CD4-positive, CD25-positive, alpha-beta regulatory T cell (primary cell): ENCODE results near the gene DLK1. TPM values are rescaled to one million over a fixed set of nuclear protein-coding genes. Genes with fewer than 3 reads are reported as not detected.

Experiments used
- ATAC-seq, 2 donors: fragments of 150-1000 bp; cut with Tn5 transposase; one replicate each; pipeline ENCODE4 v1.10.0; 2021; ENCODE audit warnings: low read depth in 2 of 2, moderate number of reproducible peaks in 2 of 2, moderate library complexity in 1 of 2
- DNase-seq, 3 donors: peaks; one replicate each; pipeline versions ENCODE4 v3.0.0 to v3.0.0-alpha.2; 2012 to 2022; ENCODE audit warnings: mixed read lengths in 1 of 3
- H3K27ac ChIP-seq: one replicate; pipeline ENCODE4 v1.7.0; 2013; ENCODE audit warnings: mild to moderate bottlenecking, low read length; ENCODE audit not compliant: insufficient read depth, poor library complexity, severe bottlenecking
- H3K27me3 ChIP-seq: one replicate; pipeline ENCODE4 v1.7.0; 2013; ENCODE audit warnings: low read length; ENCODE audit not compliant: control insufficient read depth, insufficient read depth
- H3K36me3 ChIP-seq: one replicate; pipeline ENCODE4 v1.7.0; 2013; ENCODE audit warnings: mild to moderate bottlenecking, low read length, moderate library complexity; ENCODE audit not compliant: control insufficient read depth, insufficient read depth
- H3K4me1 ChIP-seq: 2 replicates; pipeline ENCODE4 v1.7.0; 2013; ENCODE audit warnings: mild to moderate bottlenecking, low read length; ENCODE audit not compliant: insufficient read depth, control insufficient read depth, poor library complexity, severe bottlenecking
- H3K4me3 ChIP-seq: one replicate; pipeline ENCODE4 v1.7.0; 2013; ENCODE audit warnings: low read depth, mild to moderate bottlenecking, low read length, moderate library complexity
- H3K9me3 ChIP-seq, 2 experiments: 1 replicate in 1 of 2; 2 replicates in 1 of 2; pipeline ENCODE4 v1.7.0; 2013; ENCODE audit warnings: low read length in 2 of 2, mild to moderate bottlenecking in 1 of 2, moderate library complexity in 1 of 2; ENCODE audit not compliant: control insufficient read depth in 2 of 2
- H3K27ac Mint-ChIP-seq, 3 donors: one replicate each; pipeline ENCODE4 v1.8.0; 2020 to 2022; ENCODE audit warnings: mild to moderate bottlenecking in 3 of 3, mixed read lengths in 3 of 3, moderate library complexity in 2 of 3
- H3K27me3 Mint-ChIP-seq: one replicate; pipeline ENCODE4 v1.8.0; 2022; ENCODE audit warnings: mild to moderate bottlenecking, mixed read lengths
- H3K36me3 Mint-ChIP-seq: one replicate; pipeline ENCODE4 v1.8.0; 2020; ENCODE audit warnings: mixed read lengths
- H3K4me1 Mint-ChIP-seq, 4 donors: one replicate each; pipeline ENCODE4 v1.8.0; 2020 to 2022; ENCODE audit warnings: mixed read lengths in 4 of 4, mild to moderate bottlenecking in 1 of 4
- H3K4me3 Mint-ChIP-seq, 4 donors: one replicate each; pipeline ENCODE4 v1.8.0; 2020 to 2022; ENCODE audit warnings: mild to moderate bottlenecking in 4 of 4, mixed read lengths in 4 of 4, moderate library complexity in 3 of 4
- H3K9me3 Mint-ChIP-seq, 7 donors: one replicate each; pipeline ENCODE4 v1.8.0; 2020 to 2022; ENCODE audit warnings: mixed read lengths in 7 of 7, mild to moderate bottlenecking in 3 of 7, moderate library complexity in 2 of 7
- polyA plus RNA-seq, 4 donors: library from polyadenylated mRNA; unstranded; fragments of 300-500 nt; fragmentation: Illumina TruSeq; gene quantifications; one replicate each; pipeline ENCODE4 v1.2.3, GENCODE V29; 2021
- total RNA-seq: library from RNA; stranded (reverse); gene quantifications from one replicate; pipeline ENCODE4 v1.2.3, GENCODE V29; 2022

The DLK1 gene
- total and polyA plus RNA-seq, 5 donors from 2014 or later: not detected

DNA sequence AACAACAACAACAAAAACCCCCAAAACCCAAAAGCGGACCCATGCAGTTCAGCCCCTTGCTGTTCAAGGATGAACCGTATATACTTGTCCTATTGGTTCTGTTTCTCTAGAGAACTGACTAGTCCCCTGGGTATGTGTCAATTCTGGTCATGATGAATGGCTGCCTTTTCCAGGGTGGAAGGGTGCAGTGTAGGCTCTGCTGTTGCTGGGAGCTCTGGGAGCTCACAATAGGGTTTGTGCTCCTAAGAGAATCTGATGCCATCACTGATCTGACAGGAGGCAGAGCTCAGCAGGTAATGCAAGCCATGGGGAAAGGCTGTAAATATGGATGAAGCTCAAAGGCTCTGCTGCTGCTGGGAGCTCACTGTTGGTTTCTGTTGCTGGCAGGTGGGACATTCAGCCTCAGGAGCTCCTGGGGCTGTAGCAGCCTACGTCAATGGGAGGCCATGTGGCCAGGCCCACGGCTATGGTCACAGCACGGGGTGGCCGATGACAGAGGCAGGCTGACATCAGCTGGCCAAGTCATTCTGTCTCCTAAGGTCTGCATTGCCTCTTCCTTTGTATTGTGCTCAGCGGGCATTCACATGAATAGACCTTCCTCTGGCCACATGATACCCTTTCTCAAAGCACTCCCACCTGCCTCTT is 37.9 kb downstream of the DLK1 start:
- DNase-seq (no peak), ATAC-seq (no peak)
- H3K27ac Mint-ChIP-seq: no peak overlapping the region
- H3K4me1 Mint-ChIP-seq: no peaks in the 10 kb centered on the region
- H3K9me3 ChIP-seq: no peaks in the 10 kb centered on the region
- no peak overlapping the region for H3K4me3 ChIP-seq
- peaks cover 5% of the 10 kb centered on the region for H3K27me3 Mint-ChIP-seq
- no peaks in the 10 kb centered on the region for H3K9me3 Mint-ChIP-seq
- no peaks in the 10 kb centered on the region for H3K27me3 ChIP-seq
- no peaks in the 10 kb centered on the region for H3K4me1 ChIP-seq
- no peaks in the 10 kb centered on the region for H3K36me3 Mint-ChIP-seq
- H3K36me3 ChIP-seq: no peaks in the 10 kb centered on the region
- H3K4me3 Mint-ChIP-seq: no peak overlapping the region
- no peak overlapping the region for H3K27ac ChIP-seq

DNA sequence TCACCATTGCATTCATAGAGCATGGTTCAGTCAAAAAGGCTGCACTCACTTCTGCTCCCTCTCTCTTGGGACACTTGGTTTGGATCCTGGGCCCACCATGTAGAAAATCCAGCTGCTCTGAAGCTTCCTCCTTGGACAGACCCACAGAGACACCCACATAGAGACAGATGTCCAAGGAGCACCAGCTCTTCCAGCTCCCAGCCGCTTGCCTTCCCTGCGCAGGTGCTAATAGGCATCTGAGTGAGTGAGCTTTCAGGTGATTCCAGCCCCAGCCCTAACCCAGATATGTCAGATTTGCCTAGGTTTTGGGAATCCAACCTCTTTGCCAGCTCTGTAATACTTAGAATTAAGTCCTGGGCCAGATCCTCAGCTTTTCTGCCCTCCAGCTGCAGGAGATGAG is 38.6 kb downstream of the DLK1 start:
- no peaks in the 10 kb centered on the region for H3K27me3 ChIP-seq
- no peak overlapping the region for H3K4me3 ChIP-seq
- no peaks in the 10 kb centered on the region for H3K9me3 ChIP-seq
- no peaks in the 10 kb centered on the region for H3K36me3 ChIP-seq
- H3K27ac Mint-ChIP-seq: no peak overlapping the region
- DNase-seq (no peak), ATAC-seq (no peak)
- peaks cover 5% of the 10 kb centered on the region for H3K27me3 Mint-ChIP-seq
- no peaks in the 10 kb centered on the region for H3K4me1 Mint-ChIP-seq
- no peak overlapping the region for H3K4me3 Mint-ChIP-seq
- no peak overlapping the region for H3K27ac ChIP-seq
- no peaks in the 10 kb centered on the region for H3K36me3 Mint-ChIP-seq
- H3K4me1 ChIP-seq: no peaks in the 10 kb centered on the region
- H3K9me3 Mint-ChIP-seq: no peaks in the 10 kb centered on the region

DNA sequence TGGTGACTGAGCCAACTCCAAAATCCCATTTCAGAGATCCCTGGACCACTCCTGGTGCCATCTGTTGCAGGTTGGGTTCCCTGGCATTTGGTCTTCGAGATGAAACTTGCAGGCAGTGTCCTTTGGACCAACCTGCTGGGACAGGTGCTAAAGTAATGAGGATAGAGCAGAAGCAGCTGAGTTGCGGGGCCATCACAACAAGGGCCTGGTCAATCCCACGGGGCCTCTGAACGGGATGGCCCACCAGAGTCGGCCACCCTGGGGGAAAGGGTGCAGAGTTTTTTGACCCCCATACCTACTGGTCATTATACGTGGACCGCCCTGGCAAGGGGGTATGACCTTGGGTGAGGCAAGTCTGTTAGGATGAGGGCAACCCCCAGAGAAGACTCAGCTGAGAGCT is 39.3 kb downstream of the DLK1 start:
- Histone ChIP-seq H3K4me3 (no peak overlapping the region), H3K36me3 (no peaks in the 10 kb centered on the region), H3K9me3 (no peaks in the 10 kb centered on the region), H3K27ac (no peak overlapping the region), H3K27me3 (no peaks in the 10 kb centered on the region), H3K4me1 (no peaks in the 10 kb centered on the region)
- no peaks in the 10 kb centered on the region for H3K36me3 Mint-ChIP-seq
- H3K27ac Mint-ChIP-seq: no peak overlapping the region
- H3K9me3 Mint-ChIP-seq: peaks cover 0 to 2% (median 0%) of the 10 kb centered on the region in 7 donors
- no peaks in the 10 kb centered on the region for H3K4me1 Mint-ChIP-seq
- no peak overlapping the region for H3K4me3 Mint-ChIP-seq
- no peak for ATAC-seq
- peaks cover 5% of the 10 kb centered on the region for H3K27me3 Mint-ChIP-seq
- no peak for DNase-seq

DNA sequence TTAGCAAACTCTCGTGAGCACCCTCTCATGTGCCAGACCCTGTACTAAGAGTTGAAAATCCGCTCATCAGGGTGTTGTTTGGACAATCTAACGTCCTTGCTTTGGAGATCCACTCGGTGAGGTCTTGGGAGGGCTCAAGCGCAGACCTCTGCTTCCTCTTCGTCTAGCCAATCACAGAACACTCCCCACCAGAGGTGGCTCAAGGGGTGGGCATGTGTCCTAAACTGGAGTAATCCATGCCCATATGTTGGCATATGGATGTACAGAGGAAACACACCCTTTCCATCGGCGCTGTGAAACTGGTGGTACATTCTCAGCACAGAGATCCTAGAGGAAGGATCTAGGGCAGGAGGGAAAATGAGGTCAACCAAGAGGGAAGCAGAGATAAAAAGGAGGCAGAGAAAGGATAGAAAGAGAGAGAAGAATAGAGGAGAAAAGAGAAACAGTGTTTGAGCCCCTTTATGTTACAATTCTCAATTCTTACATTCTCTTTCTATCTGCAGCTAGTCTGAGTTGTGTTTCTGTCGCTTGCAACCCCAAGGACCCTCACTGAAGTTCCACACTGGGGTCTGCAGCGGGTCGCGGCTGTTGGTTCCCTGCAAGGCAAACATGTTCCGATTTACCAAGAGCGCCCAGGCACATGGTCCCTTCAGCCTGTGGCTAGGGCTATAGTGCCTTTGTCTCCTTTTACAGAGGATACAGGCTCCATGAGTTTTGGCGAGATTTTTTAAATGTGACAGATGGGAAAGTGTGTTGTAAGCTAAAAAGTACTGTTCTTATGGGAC is 40.5 kb downstream of the DLK1 start:
- no peak for ATAC-seq
- no peak overlapping the region for H3K4me3 Mint-ChIP-seq
- no peaks in the 10 kb centered on the region for H3K4me1 Mint-ChIP-seq
- H3K4me3 ChIP-seq: no peak overlapping the region
- H3K36me3 Mint-ChIP-seq: no peaks in the 10 kb centered on the region
- H3K27ac ChIP-seq: no peak overlapping the region
- no peak overlapping the region for H3K27ac Mint-ChIP-seq
- H3K36me3 ChIP-seq: no peaks in the 10 kb centered on the region
- peaks cover 0 to 2% (median 0%) of the 10 kb centered on the region in 7 donors for H3K9me3 Mint-ChIP-seq
- DNase-seq: no peak
- H3K27me3 Mint-ChIP-seq: peaks cover 5% of the 10 kb centered on the region
- H3K9me3 ChIP-seq: no peaks in the 10 kb centered on the region
- no peaks in the 10 kb centered on the region for H3K4me1 ChIP-seq
- H3K27me3 ChIP-seq: no peaks in the 10 kb centered on the region

DNA sequence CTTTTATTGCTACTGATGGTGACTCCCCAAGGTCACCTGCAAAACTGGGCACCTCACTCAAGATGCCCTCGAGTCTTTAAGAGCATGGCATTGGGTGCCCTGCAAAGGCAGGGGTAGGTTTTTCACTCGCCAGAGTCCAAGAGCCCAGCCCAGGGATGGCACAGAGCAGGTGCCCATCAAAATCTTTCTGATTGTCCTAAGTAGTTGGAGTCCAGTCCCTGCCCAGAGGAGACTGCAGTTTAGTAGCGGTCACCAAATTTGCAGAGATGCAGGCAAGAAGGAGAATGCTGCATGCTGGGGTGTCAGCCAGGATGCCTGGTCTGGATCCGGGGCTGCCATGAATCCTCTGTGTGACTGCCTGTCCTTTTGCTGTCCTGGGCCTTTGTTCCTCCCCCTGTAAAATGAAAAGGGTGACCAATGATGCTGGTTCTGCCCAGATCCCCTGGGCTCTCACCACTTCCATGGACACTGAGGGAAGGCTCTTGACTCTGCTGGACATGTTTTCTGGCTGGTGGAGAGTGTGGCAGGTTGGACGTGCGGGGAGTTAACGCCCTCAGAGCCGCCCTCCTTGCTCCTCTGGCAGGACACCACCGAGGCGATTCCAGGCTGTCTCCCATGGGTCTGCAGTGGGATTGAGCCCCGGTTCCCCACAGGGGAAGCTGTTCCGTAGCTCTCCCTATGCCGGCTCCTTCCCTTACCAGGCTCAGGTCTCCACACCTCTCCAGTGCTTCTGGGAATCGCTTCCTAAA is 41.3 kb downstream of the DLK1 start:
- Mint-ChIP-seq H3K4me1 (no peaks in the 10 kb centered on the region), H3K27ac (no peak overlapping the region), H3K4me3 (no peak overlapping the region), H3K27me3 (peaks cover 5% of the 10 kb centered on the region), H3K9me3 (peaks cover 0 to 2% (median 0%) of the 10 kb centered on the region in 7 donors), H3K36me3 (no peaks in the 10 kb centered on the region)
- no peak overlapping the region for H3K27ac ChIP-seq
- H3K36me3 ChIP-seq: no peaks in the 10 kb centered on the region
- no peaks in the 10 kb centered on the region for H3K9me3 ChIP-seq
- DNase-seq: no peak
- no peaks in the 10 kb centered on the region for H3K27me3 ChIP-seq
- ATAC-seq: no peak
- no peaks in the 10 kb centered on the region for H3K4me1 ChIP-seq
- no peak overlapping the region for H3K4me3 ChIP-seq

DNA sequence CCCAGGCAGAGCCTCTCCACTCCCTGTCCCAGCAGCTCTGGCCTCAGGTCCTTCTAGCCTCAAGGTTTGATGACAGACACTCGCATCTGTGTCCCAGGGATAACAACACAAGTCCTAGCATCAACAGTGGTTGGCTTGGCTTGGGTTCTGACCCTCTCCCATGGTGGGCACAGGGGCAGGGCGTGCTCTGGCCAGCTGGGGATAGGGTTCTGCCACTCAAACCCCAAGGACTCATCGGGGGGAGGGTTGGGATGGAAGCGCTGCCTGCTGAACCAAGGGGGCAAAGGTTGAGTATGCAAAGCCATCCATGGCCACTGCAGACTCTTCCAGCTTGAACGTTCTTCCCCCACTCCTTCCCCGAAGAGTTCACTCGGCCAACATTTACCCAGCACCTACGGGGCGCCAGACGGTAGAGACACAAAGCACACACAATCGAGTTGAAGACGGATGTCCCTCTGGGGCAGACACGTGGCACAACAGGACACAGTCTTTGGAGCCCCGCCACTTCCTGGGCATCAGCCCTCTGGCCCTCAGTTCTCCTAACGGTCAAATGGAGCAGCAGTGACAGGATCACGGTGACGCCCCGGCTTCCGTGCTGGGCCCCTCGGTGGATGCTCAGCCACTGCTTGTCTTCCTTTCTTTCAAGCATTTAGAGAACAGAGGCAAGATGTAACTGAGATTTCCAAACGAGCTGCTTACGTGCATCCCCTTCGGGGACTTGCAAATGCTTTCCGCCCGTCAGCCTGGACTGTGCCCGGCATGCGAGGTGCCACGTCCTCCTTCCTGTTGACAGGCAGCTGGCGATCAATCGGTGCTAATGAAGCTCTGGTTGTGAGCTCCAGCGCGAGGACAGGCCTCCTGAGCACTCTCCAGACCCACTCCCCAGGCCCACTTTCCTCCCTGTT is 42.6 kb downstream of the DLK1 start:
- Histone ChIP-seq H3K4me1 (no peaks in the 10 kb centered on the region), H3K27ac (no peak overlapping the region), H3K4me3 (no peak overlapping the region), H3K27me3 (no peaks in the 10 kb centered on the region), H3K9me3 (no peaks in the 10 kb centered on the region), H3K36me3 (no peaks in the 10 kb centered on the region)
- Mint-ChIP-seq H3K27ac (no peak overlapping the region), H3K9me3 (peaks cover 0 to 2% (median 0%) of the 10 kb centered on the region in 7 donors), H3K4me3 (no peak overlapping the region), H3K4me1 (no peaks in the 10 kb centered on the region), H3K36me3 (no peaks in the 10 kb centered on the region), H3K27me3 (peaks cover 5% of the 10 kb centered on the region)
- DNase-seq (no peak), ATAC-seq (no peak)

DNA sequence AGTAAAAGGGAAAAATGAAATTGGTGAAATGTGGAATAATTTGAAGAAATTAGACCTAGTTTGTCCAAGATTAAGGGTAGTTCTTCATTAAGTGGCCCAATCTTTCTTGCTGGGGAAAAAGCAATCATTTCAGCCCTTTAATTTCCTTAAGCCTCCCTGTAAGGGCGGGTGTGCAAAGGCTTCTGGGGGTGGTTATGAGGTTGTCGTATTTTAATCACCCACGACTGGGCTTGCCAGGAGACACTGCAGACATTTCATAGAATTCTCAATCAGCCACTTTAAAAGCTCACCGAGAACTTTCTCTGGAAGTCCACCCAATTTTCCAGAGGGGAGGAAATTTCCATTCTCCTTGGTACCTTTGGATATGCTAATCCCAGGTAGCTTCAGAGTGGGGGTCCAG is 43.4 kb downstream of the DLK1 start:
- no peaks in the 10 kb centered on the region for H3K27me3 ChIP-seq
- no peak for DNase-seq
- H3K27ac Mint-ChIP-seq: no peak overlapping the region
- peaks cover 0 to 2% (median 0%) of the 10 kb centered on the region in 7 donors for H3K9me3 Mint-ChIP-seq
- H3K36me3 Mint-ChIP-seq: no peaks in the 10 kb centered on the region
- peaks cover 3% of the 10 kb centered on the region for H3K27me3 Mint-ChIP-seq
- H3K9me3 ChIP-seq: no peaks in the 10 kb centered on the region
- H3K4me1 Mint-ChIP-seq: no peaks in the 10 kb centered on the region
- H3K36me3 ChIP-seq: no peaks in the 10 kb centered on the region
- no peak for ATAC-seq
- H3K4me3 Mint-ChIP-seq: no peak overlapping the region
- H3K4me1 ChIP-seq: no peaks in the 10 kb centered on the region
- no peak overlapping the region for H3K27ac ChIP-seq
- no peak overlapping the region for H3K4me3 ChIP-seq
